IMR-90 (cell line): ENCODE data around the gene RBKS. TPM values are rescaled to one million over a fixed set of nuclear protein-coding genes. Genes with fewer than 3 reads are reported as not detected.
A peak's percentile ranks its signal among the peaks of the same experiment; 100 is the strongest.

Source experiments
- ATAC-seq: fragments of 200-7000 bp; cut with Tn5 transposase; 2 replicates; pipeline ENCODE4 v1.9.1; 2020; ENCODE audit warnings: low read depth, mild to moderate bottlenecking, moderate library complexity
- BruUV-seq: library from RNA; stranded (reverse); fragments of 400-500 nt; replicated peaks from 2 replicates; lab custom pipeline; 2021; lab: Mats Ljungman, UMichigan
- CTCF ChIA-PET: fragments of 300-600 bp; formaldehyde crosslinking; extraction: SDS; loops from one replicate; lab custom pipeline; 2021; ENCODE audit warnings: antibody characterized with exemption; lab: Yijun Ruan, JAX
- POLR2A ChIA-PET: fragments of 300-600 bp; sonication (Branson Sonifier 250); formaldehyde crosslinking; loops from one replicate; lab custom pipeline; 2022; ENCODE audit warnings: antibody characterized with exemption; ENCODE audit not compliant: unreplicated experiment; lab: Charles Lee
- DNase-seq: peaks from one replicate; pipeline ENCODE4 v3.0.0; 2013
- H2AFZ ChIP-seq: replicated peaks from 2 replicates; pipeline ENCODE3; 2013; ENCODE audit warnings: low read length, mild to moderate bottlenecking; ENCODE audit not compliant: poor library complexity
- H2AK5ac ChIP-seq: 2 replicates; pipeline ENCODE4 v1.6.1; 2013; ENCODE audit warnings: low read depth, low read length, inconsistent platforms
- H2AK9ac ChIP-seq: replicated peaks from 2 replicates; pipeline ENCODE3; 2013; ENCODE audit warnings: mild to moderate bottlenecking, low read depth, low read length, moderate library complexity; ENCODE audit not compliant: poor library complexity
- H2BK120ac ChIP-seq: 2 replicates; pipeline ENCODE4 v1.6.1; 2013; ENCODE audit warnings: low read depth, low read length, inconsistent platforms
- H2BK15ac ChIP-seq: 3 replicates; pipeline ENCODE4 v1.6.1; 2013; ENCODE audit warnings: low read depth, low read length, inconsistent platforms
- H2BK20ac ChIP-seq: 2 replicates; pipeline ENCODE4 v1.6.1; 2013; ENCODE audit warnings: low read depth, mild to moderate bottlenecking, inconsistent platforms, low read length, moderate library complexity
- H2BK5ac ChIP-seq: 2 replicates; pipeline ENCODE4 v1.6.1; 2013; ENCODE audit warnings: mild to moderate bottlenecking, low read depth, low read length, inconsistent platforms; ENCODE audit not compliant: poor library complexity, severe bottlenecking
- H3K14ac ChIP-seq: replicated peaks from 2 replicates; pipeline ENCODE4 v1.6.1; 2013; ENCODE audit warnings: low read depth, low read length, inconsistent platforms
- H3K18ac ChIP-seq: 2 replicates; pipeline ENCODE4 v1.6.1; 2013; ENCODE audit warnings: low read depth, low read length, control low read depth
- H3K23ac ChIP-seq: 2 replicates; pipeline ENCODE4 v1.6.1; 2013; ENCODE audit warnings: low read depth, low read length, inconsistent platforms
- H3K27ac ChIP-seq: 2 replicates; pipeline ENCODE4 v1.5.1; 2013; ENCODE audit warnings: mild to moderate bottlenecking, control low read depth, low read length; ENCODE audit not compliant: insufficient read depth
- H3K27me3 ChIP-seq: 2 replicates; pipeline ENCODE4 v1.6.1; 2013; ENCODE audit warnings: low read length; ENCODE audit not compliant: control insufficient read depth, insufficient read depth
- H3K36me3 ChIP-seq: 2 replicates; pipeline ENCODE4 v1.6.1; 2013; ENCODE audit warnings: low read length, mixed read lengths; ENCODE audit not compliant: control insufficient read depth, insufficient read depth
- H3K4ac ChIP-seq: 2 replicates; pipeline ENCODE4 v1.6.1; 2013; ENCODE audit warnings: low read depth, low read length, inconsistent platforms
- H3K4me1 ChIP-seq: 2 replicates; pipeline ENCODE4 v1.6.1; 2013; ENCODE audit warnings: low read length, mixed read lengths; ENCODE audit not compliant: control insufficient read depth, insufficient read depth
- H3K4me2 ChIP-seq: 2 replicates; pipeline ENCODE4 v1.6.1; 2013; ENCODE audit warnings: low read depth, mild to moderate bottlenecking, control low read depth, low read length, moderate library complexity
- H3K4me3 ChIP-seq: 2 replicates; pipeline ENCODE4 v1.5.1; 2013; ENCODE audit warnings: low read depth, mild to moderate bottlenecking, control low read depth, low read length, moderate library complexity; ENCODE audit not compliant: insufficient read depth
- H3K56ac ChIP-seq: 2 replicates; pipeline ENCODE4 v1.6.1; 2013; ENCODE audit warnings: low read length, inconsistent platforms; ENCODE audit not compliant: insufficient read depth; ENCODE audit errors: extremely low read depth
- H3K79me1 ChIP-seq, 2 experiments: 2 replicates each; pipeline ENCODE4 v1.6.1; 2013; ENCODE audit warnings: low read length in 2 of 2, inconsistent platforms in 1 of 2, low read depth in 1 of 2
- H3K9ac ChIP-seq: 2 replicates; pipeline ENCODE4 v1.6.1; 2013; ENCODE audit warnings: low read depth, low read length, control low read depth
- H3K9me1 ChIP-seq: 2 replicates; pipeline ENCODE4 v1.6.1; 2013; ENCODE audit warnings: low read length, inconsistent platforms; ENCODE audit not compliant: insufficient read depth
- H3K9me3 ChIP-seq: 2 replicates; pipeline ENCODE4 v1.6.1; 2013; ENCODE audit warnings: low read length; ENCODE audit not compliant: control insufficient read depth, insufficient read depth
- H4K20me1 ChIP-seq: 2 replicates; pipeline ENCODE4 v1.6.1; 2013; ENCODE audit warnings: low read length, inconsistent platforms; ENCODE audit not compliant: insufficient read depth
- H4K5ac ChIP-seq: 2 replicates; pipeline ENCODE4 v1.6.1; 2013; ENCODE audit warnings: mild to moderate bottlenecking, low read depth, low read length, control low read depth
- H4K8ac ChIP-seq, 2 experiments: 2 replicates each; pipeline ENCODE4 v1.6.1; 2013; ENCODE audit warnings: low read depth in 2 of 2, low read length in 2 of 2, control low read depth in 1 of 2, inconsistent platforms in 1 of 2
- H4K91ac ChIP-seq: 2 replicates; pipeline ENCODE4 v1.6.1; 2013; ENCODE audit warnings: low read depth, low read length, inconsistent platforms; ENCODE audit not compliant: insufficient read depth
- BHLHE40 ChIP-seq: fragments of 150-350 bp; IDR thresholded peaks from 2 replicates; pipeline ENCODE4 v1.6.1; 2016; ENCODE audit warnings: mild to moderate bottlenecking, low read depth, low read length
- FOS ChIP-seq: fragments of 150-350 bp; IDR thresholded peaks from 2 replicates; pipeline ENCODE4 v1.6.1; 2016; ENCODE audit warnings: low read depth, low read length
- MAFK ChIP-seq: IDR thresholded peaks from 2 replicates; pipeline ENCODE4 v1.6.1; 2012; ENCODE audit warnings: low read depth, low read length, improper control_type of control experiment
- MXI1 ChIP-seq: IDR thresholded peaks from 2 replicates; pipeline ENCODE4 v1.6.1; 2012; ENCODE audit warnings: low read depth, mild to moderate bottlenecking, low read length, moderate library complexity, borderline replicate concordance
- WGBS, 2 experiments: methylation state at CpG; one replicate each; pipeline versions ENCODE4 v1.1.5 to v1.1.7; 2013; ENCODE audit warnings: missing lambda C conversion rate in 2 of 2; ENCODE audit not compliant: insufficient read length in 1 of 2; ENCODE audit errors: extremely low coverage in 2 of 2; 5-methylcytosine and 5-hydroxymethylcytosine counted together
- dilution Hi-C: fragments of 300-500 bp; cut with HindIII; formaldehyde crosslinking; loops from one replicate; pipeline ENCODE4 v1.14.3; 2018; ENCODE audit warnings: low sequenced_read_pairs; ENCODE audit not compliant: unreplicated experiment
- in situ Hi-C: fragments of 300-500 bp; cut with MboI; formaldehyde crosslinking; loops from 3 replicates; pipeline ENCODE4 v1.14.3; 2019; ENCODE audit warnings: low sequenced_read_pairs, inconsistent platforms, mixed read lengths
- intact Hi-C: fragments of 100-400 bp; cut with micrococcal nuclease; formaldehyde crosslinking; loops from 2 replicates; pipeline ENCODE4 v1.10.0; 2022
- polyA plus RNA-seq, 3 experiments: library from polyadenylated mRNA; depleted of rRNA; stranded (reverse); fragments of >200 nt; gene quantifications; 2 replicates each; pipeline ENCODE4 v1.2.3, GENCODE V29; 2012; ENCODE audit warnings: low replicate concordance in 1 of 3
- total RNA-seq: library from RNA; depleted of rRNA; stranded (reverse); fragments of >200 nt; gene quantifications from 2 replicates; pipeline ENCODE4 v1.2.3, GENCODE V29; 2012

The RBKS gene
- total and polyA plus RNA-seq, 2 of the 4 experiments (the other 2 are of a cell fraction): 1.1 to 1.4 TPM

DNA sequence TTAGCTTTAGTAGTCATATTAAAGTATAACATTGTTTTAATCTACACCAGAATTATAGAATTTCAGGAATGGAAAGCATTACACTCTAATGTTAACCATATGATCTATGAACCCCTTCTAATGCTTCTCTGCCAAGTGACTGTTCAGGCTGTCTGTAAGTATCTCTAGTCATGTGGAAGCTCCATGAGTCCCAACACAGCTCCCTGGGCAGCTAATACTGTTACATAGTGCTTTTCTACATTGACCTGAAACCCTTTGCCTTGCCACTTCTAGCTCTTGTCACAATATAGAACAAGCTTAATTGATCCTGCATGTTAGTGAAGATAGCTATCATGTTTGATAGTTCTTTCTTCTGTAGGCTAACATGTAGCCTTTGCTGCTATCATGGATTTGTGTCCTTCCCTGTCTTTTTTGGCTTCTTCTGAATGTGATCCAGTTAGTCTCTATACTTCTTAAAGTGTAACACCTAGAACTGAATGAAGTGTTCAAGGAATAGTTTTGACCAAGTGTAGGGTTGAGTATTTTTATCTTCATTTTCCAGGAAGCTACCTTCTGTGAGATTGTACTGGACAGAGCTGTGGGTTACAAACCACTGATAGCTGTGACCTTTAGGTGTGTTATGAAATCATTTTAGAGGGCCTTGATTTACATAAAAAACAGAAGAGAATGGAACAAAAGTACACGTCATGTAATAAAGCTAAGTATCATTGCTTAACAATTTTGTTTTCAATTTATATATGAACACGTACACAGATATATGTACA lies 24.0 kb upstream of the RBKS start:
- H3K79me1 ChIP-seq: peaks cover 3 to 5% of the 10 kb centered on the region in 2 experiments; a peak in 2 of 4 replicates
- no peak overlapping the region for H3K23ac ChIP-seq
- H3K27me3 ChIP-seq: no peaks in the 10 kb centered on the region
- intact Hi-C loops (no loop called here), in situ Hi-C loops (no loop called here), dilution Hi-C loops (no loop called here)
- TF ChIP-seq FOS (no peak), BHLHE40 (no peak), MXI1 (no peak), MAFK (no peak)
- no peak overlapping the region for H3K56ac ChIP-seq
- 0 out of 2 replicates have a peak, but pooled peaks cover 2% of the 10 kb centered on the region for H3K4me1 ChIP-seq
- CTCF ChIA-PET: interaction anchor here (0.6 kb wide), 1 partner anchor 100 kb away, joined by 3 read pairs; no protein-coding TSS in a partner anchor
- H3K9me1 ChIP-seq: no peaks in the 10 kb centered on the region
- H3K9me3 ChIP-seq: no peaks in the 10 kb centered on the region
- no peak overlapping the region for H2BK120ac ChIP-seq
- no peak overlapping the region for H3K14ac ChIP-seq
- BruUV-seq: no TSS peak
- H3K4ac ChIP-seq: no peak overlapping the region
- no peak overlapping the region for H3K18ac ChIP-seq
- no peak overlapping the region for H4K5ac ChIP-seq
- DNase-seq: peak; percentile 25
- H3K27ac ChIP-seq: no peak overlapping the region
- no peak overlapping the region for H3K9ac ChIP-seq
- WGBS, 2 experiments: no CpG with 5 or more reads among the region's 2 CpGs
- H2BK15ac ChIP-seq: no peak overlapping the region
- H2BK5ac ChIP-seq: no peak overlapping the region
- H3K36me3 ChIP-seq: no peaks in the 10 kb centered on the region
- H2BK20ac ChIP-seq: no peak overlapping the region
- no peak overlapping the region for H3K4me3 ChIP-seq
- POLR2A ChIA-PET: no interaction called here
- no peak overlapping the region for H3K4me2 ChIP-seq
- H4K8ac ChIP-seq: no peak overlapping the region
- no peak overlapping the region for H4K91ac ChIP-seq
- no peak overlapping the region for H2AK9ac ChIP-seq
- H2AFZ ChIP-seq: no peak overlapping the region
- no peak overlapping the region for H2AK5ac ChIP-seq
- no peaks in the 10 kb centered on the region for H4K20me1 ChIP-seq
- ATAC-seq: no peak
